ENCODE results near the gene ANAPC1. TPM values are rescaled to one million over a fixed set of nuclear protein-coding genes. Genes with fewer than 3 reads are reported as not detected.
"Not testable (repeated sequence)": the region's sequence is repeated elsewhere in the genome, so short reads cannot be mapped to it uniquely, and the experiment has no call there.

Gene ANAPC1
- total RNA-seq, 4 donors from 2014 or later: 6.8 to 70.4 (median 30.5) TPM

- no peaks in the 10 kb centered on the region for H3K36me3 ChIP-seq
- TF ChIP-seq POLR2A (IDR thresholded peaks at IDR 0.05) (no peak), CTCF (IDR thresholded peaks at IDR 0.05) (no peak)
- H3K4me1 ChIP-seq: no peaks in the 10 kb centered on the region
- H3K27me3 ChIP-seq: no peaks in the 10 kb centered on the region
- H3K9me3 ChIP-seq: no peaks in the 10 kb centered on the region
- no peak for DNase-seq
- H3K27ac ChIP-seq: no peak overlapping the region
- intact Hi-C loops (cut with DNase I; ENCODE audit: low total_unique reads): no loop called here
- H3K4me3 ChIP-seq: no peak overlapping the region
Observed at GRCh38 chr2:111909079-111909478, 25.1 kb upstream of the ANAPC1 start.

- intact Hi-C loops (cut with DNase I; ENCODE audit: low total_unique reads): no loop called here
- Histone ChIP-seq H3K4me3 (no peak overlapping the region), H3K9me3 (no peaks in the 10 kb centered on the region), H3K36me3 (no peaks in the 10 kb centered on the region), H3K4me1 (no peaks in the 10 kb centered on the region), H3K27me3 (no peaks in the 10 kb centered on the region), H3K27ac (no peak overlapping the region)
- TF ChIP-seq POLR2A (IDR thresholded peaks at IDR 0.05) (no peak), CTCF (IDR thresholded peaks at IDR 0.05) (no peak)
- DNase-seq: no peak
Observed at GRCh38 chr2:111908578-111908977, 24.6 kb upstream of the ANAPC1 start.

- intact Hi-C loops (cut with DNase I; ENCODE audit: low total_unique reads): no loop called here
- TF ChIP-seq CTCF (IDR thresholded peaks at IDR 0.05): no peak
- no peak for TF ChIP-seq POLR2A (IDR thresholded peaks at IDR 0.05)
- DNase-seq: peak in 1 of 2 donors; percentile 25
- Histone ChIP-seq H3K9me3 (no peaks in the 10 kb centered on the region), H3K36me3 (no peaks in the 10 kb centered on the region), H3K27me3 (no peaks in the 10 kb centered on the region), H3K4me3 (no peak overlapping the region), H3K4me1 (no peaks in the 10 kb centered on the region), H3K27ac (peak overlapping the region; percentile 61 to 64)
Observed at GRCh38 chr2:111905990-111906735, 22.2 kb upstream of the ANAPC1 start.

- H3K4me1 ChIP-seq; intact Hi-C loops (cut with DNase I; ENCODE audit: low total_unique reads); H3K36me3 ChIP-seq; H3K9me3 ChIP-seq; DNase-seq; H3K4me3 ChIP-seq; H3K27me3 ChIP-seq: not testable (repeated sequence)
- H3K27ac ChIP-seq: peak overlapping the region; percentile 61 to 64
Observed at GRCh38 chr2:111905475-111905869, 21.5 kb upstream of the ANAPC1 start.

- DNase-seq: no peak
- H3K9me3 ChIP-seq: no peaks in the 10 kb centered on the region
- intact Hi-C loops (cut with DNase I; ENCODE audit: low total_unique reads): no loop called here
- peak overlapping the region; percentile 11 to 33 for H3K27ac ChIP-seq
- no peaks in the 10 kb centered on the region for H3K4me1 ChIP-seq
- H3K36me3 ChIP-seq: no peaks in the 10 kb centered on the region
- H3K4me3 ChIP-seq: no peak overlapping the region
- TF ChIP-seq POLR2A (IDR thresholded peaks at IDR 0.05): no peak
- no peak for TF ChIP-seq CTCF (IDR thresholded peaks at IDR 0.05)
- H3K27me3 ChIP-seq: no peaks in the 10 kb centered on the region
Observed at GRCh38 chr2:111904726-111905474, 20.9 kb upstream of the ANAPC1 start.
